GM19397 (cell line): Measurements from ENCODE around the gene THEM5.
"Not testable (repeated sequence)": the region's sequence is repeated elsewhere in the genome, so short reads cannot be mapped to it uniquely, and the experiment has no call there.

ENCODE experiments used
- ATAC-seq: cut with Tn5 transposase; IDR thresholded peaks from one replicate; pipeline ENCODE4 v1.9.1; 2021; ENCODE audit warnings: mild to moderate bottlenecking, moderate library complexity; ENCODE audit not compliant: unreplicated experiment

THEM5 gene

GRCh38 chr1:151868486-151868885 lies 15.0 kb upstream of the THEM5 start:
- no peak for ATAC-seq

GRCh38 chr1:151867765-151868411 lies 14.4 kb upstream of the THEM5 start:
- no peak for ATAC-seq

GRCh38 chr1:151867321-151867720 lies 13.8 kb upstream of the THEM5 start:
- ATAC-seq: no peak

GRCh38 chr1:151864411-151864810 lies 10.9 kb upstream of the THEM5 start:
- no peak for ATAC-seq

GRCh38 chr1:151862604-151863003 lies 9.1 kb upstream of the THEM5 start:
- ATAC-seq: no peak

GRCh38 chr1:151860504-151861187 lies 7.1 kb upstream of the THEM5 start:
- no peak for ATAC-seq

GRCh38 chr1:151859891-151860293 lies 6.4 kb upstream of the THEM5 start:
- no peak for ATAC-seq

GRCh38 chr1:151858886-151859665 lies 5.6 kb upstream of the THEM5 start:
- ATAC-seq: no peak

- no peak for ATAC-seq
Observed at GRCh38 chr1:151858030-151858746, 4.7 kb upstream of the THEM5 start.

GRCh38 chr1:151855933-151856332 lies 2.4 kb upstream of the THEM5 start:
- ATAC-seq: no peak

- ATAC-seq: not testable (repeated sequence)
Observed at GRCh38 chr1:151855516-151855915, 2.0 kb upstream of the THEM5 start.

- ATAC-seq: no peak
Observed at GRCh38 chr1:151854658-151855057, 1.1 kb upstream of the THEM5 start.

GRCh38 chr1:151852733-151853132 lies 779 bp downstream of the THEM5 start:
- no peak for ATAC-seq

- no peak for ATAC-seq
Observed at GRCh38 chr1:151851886-151852285, 1.6 kb downstream of the THEM5 start.

GRCh38 chr1:151849871-151850270 lies 3.6 kb downstream of the THEM5 start:
- ATAC-seq: no peak

GRCh38 chr1:151849126-151849525 lies 4.4 kb downstream of the THEM5 start:
- no peak for ATAC-seq

GRCh38 chr1:151847867-151848596 lies 5.5 kb downstream of the THEM5 start:
- ATAC-seq: no peak

- no peak for ATAC-seq
Observed at GRCh38 chr1:151846686-151847237, 6.8 kb downstream of the THEM5 start.

- no peak for ATAC-seq
Observed at GRCh38 chr1:151846062-151846568, 7.4 kb downstream of the THEM5 start.

- ATAC-seq: no peak
Observed at GRCh38 chr1:151843398-151843797, 10.1 kb downstream of the THEM5 start.
